GM18520 (cell line): Measurements from ENCODE around the gene MS4A6A.
"Not testable (repeated sequence)": the region's sequence is repeated elsewhere in the genome, so short reads cannot be mapped to it uniquely, and the experiment has no call there.

Experiments
- ATAC-seq: cut with Tn5 transposase; IDR thresholded peaks from one replicate; pipeline ENCODE4 v1.9.1; 2021; ENCODE audit not compliant: unreplicated experiment

MS4A6A gene

GRCh38 chr11:60182541-60183330, at the start of gene MS4A6A:
MS4A6A (minus strand) TSS chr11:60183083; CDS start chr11:60181727, 1,356 bp downstream.
- no peak for ATAC-seq

- ATAC-seq: no peak
Observed at GRCh38 chr11:60230681-60231080, 47.8 kb upstream of the MS4A6A start.

- ATAC-seq: no peak
Observed at GRCh38 chr11:60222141-60222540, 39.3 kb upstream of the MS4A6A start.

- ATAC-seq: no peak
Observed at GRCh38 chr11:60221692-60222091, 38.8 kb upstream of the MS4A6A start.

GRCh38 chr11:60221181-60221580, 38.3 kb upstream of the MS4A6A start:
- ATAC-seq: no peak

- no peak for ATAC-seq
Observed at GRCh38 chr11:60214386-60214785, 31.5 kb upstream of the MS4A6A start.

- ATAC-seq: no peak
Observed at GRCh38 chr11:60211206-60211605, 28.3 kb upstream of the MS4A6A start.

- no peak for ATAC-seq
Observed at GRCh38 chr11:60209977-60210376, 27.1 kb upstream of the MS4A6A start.

- no peak for ATAC-seq
Observed at GRCh38 chr11:60208951-60209350, 26.1 kb upstream of the MS4A6A start.

- ATAC-seq: no peak
Observed at GRCh38 chr11:60208146-60208895, 25.4 kb upstream of the MS4A6A start.

- no peak for ATAC-seq
Observed at GRCh38 chr11:60206616-60207015, 23.7 kb upstream of the MS4A6A start.

GRCh38 chr11:60204922-60205321, 22.0 kb upstream of the MS4A6A start:
- ATAC-seq: no peak

GRCh38 chr11:60201334-60201733, 18.5 kb upstream of the MS4A6A start:
- not testable (repeated sequence) for ATAC-seq

- ATAC-seq: no peak
Observed at GRCh38 chr11:60197442-60197841, 14.6 kb upstream of the MS4A6A start.

GRCh38 chr11:60195923-60196368, 13.1 kb upstream of the MS4A6A start:
- no peak for ATAC-seq

GRCh38 chr11:60194511-60194910, 11.6 kb upstream of the MS4A6A start:
- ATAC-seq: no peak

GRCh38 chr11:60193687-60194433, 11.0 kb upstream of the MS4A6A start:
- ATAC-seq: peak; percentile 77

- not testable (repeated sequence) for ATAC-seq
Observed at GRCh38 chr11:60192564-60192963, 9.7 kb upstream of the MS4A6A start.

- not testable (repeated sequence) for ATAC-seq
Observed at GRCh38 chr11:60188481-60188880, 5.6 kb upstream of the MS4A6A start.

- not testable (repeated sequence) for ATAC-seq
Observed at GRCh38 chr11:60186128-60186527, 3.2 kb upstream of the MS4A6A start.

GRCh38 chr11:60185512-60185827, 2.6 kb upstream of the MS4A6A start:
- ATAC-seq: not testable (repeated sequence)
